SU-DHL-6 (cell line): ENCODE results near the gene MRPL22.

Experiments
- EZH2phosphoT487 ChIP-seq: fragments of 200-600 bp; sonication (generic), shearing (Covaris generic); conservative IDR thresholded peaks from 2 replicates; pipeline ENCODE4 v1.6.1; 2018; ENCODE audit warnings: mild to moderate bottlenecking, antibody characterized with exemption, low read length, moderate library complexity, mixed read lengths
- TF ChIP-seq, protein P1 (sequence below): fragments of 200-600 bp; sonication (generic); IDR thresholded peaks from one replicate; pipeline ENCODE4 v1.5.1; 2017; ENCODE audit warnings: antibody characterized with exemption, mild to moderate bottlenecking, low read length, moderate library complexity; ENCODE audit not compliant: insufficient read depth, poor library complexity, severe bottlenecking

DNA sequence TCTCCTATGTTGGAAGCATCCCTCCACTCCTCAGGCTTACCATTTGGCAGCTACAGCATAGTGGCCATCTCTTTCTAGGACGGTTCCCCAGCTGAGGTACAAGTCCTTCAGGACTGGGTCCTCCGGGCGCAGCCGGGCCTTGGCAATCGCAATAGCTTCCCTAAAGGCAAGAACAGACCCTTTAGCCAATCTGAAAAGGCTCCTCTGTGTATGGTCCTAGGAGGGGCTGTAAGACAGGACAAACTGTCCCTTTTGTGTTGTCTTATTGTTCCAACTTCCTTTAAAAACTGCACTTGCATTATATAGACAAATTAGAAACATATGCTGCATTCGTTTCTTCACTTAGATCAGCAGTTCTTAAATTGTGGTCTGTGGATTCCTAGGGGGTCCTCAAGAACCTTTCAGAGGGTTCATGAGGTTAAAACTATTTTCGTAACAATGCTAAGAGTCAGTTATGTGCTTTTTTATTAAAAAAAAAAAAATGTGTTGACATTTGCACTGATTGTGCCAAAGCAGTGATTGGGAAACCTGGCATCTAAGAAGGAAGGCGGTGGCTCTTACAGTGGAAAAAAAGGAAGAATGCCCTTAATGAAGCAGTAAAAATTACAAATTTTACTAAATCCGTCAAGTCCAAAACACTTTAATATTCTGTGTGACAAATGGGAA lies 41.6 kb upstream of the MRPL22 start:
- TF ChIP-seq, protein P1, sequence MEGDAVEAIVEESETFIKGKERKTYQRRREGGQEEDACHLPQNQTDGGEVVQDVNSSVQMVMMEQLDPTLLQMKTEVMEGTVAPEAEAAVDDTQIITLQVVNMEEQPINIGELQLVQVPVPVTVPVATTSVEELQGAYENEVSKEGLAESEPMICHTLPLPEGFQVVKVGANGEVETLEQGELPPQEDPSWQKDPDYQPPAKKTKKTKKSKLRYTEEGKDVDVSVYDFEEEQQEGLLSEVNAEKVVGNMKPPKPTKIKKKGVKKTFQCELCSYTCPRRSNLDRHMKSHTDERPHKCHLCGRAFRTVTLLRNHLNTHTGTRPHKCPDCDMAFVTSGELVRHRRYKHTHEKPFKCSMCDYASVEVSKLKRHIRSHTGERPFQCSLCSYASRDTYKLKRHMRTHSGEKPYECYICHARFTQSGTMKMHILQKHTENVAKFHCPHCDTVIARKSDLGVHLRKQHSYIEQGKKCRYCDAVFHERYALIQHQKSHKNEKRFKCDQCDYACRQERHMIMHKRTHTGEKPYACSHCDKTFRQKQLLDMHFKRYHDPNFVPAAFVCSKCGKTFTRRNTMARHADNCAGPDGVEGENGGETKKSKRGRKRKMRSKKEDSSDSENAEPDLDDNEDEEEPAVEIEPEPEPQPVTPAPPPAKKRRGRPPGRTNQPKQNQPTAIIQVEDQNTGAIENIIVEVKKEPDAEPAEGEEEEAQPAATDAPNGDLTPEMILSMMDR: no peak
- TF ChIP-seq EZH2phosphoT487: no peak
